ENCODE results near the gene JPH3. TPM values are rescaled to one million over a fixed set of nuclear protein-coding genes. Genes with fewer than 3 reads are reported as not detected.

JPH3 gene
- total RNA-seq, 1 experiment from 2014 or later: not detected

DNA sequence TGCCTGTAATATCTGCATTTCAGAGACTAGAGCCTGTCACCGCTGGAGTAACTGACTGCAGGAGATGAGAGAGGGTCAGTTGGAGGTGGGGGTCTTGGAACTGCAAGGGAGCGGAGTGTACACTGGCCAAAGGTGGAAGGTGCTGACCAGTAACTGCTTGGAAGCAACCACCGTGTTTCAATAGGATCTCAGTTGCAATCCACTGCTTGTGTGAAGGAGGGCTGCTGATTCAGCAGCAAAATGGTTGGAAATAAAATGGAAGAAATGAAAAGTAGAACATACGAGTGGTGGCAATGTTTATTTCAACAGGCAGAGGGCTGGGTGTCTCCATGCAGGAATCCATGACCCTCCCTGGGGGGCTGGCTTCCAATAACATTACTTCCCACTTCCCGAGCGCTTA, 2.1 kb upstream of the JPH3 start:
- DNase-seq (ENCODE audit: low read depth): no peak

DNA sequence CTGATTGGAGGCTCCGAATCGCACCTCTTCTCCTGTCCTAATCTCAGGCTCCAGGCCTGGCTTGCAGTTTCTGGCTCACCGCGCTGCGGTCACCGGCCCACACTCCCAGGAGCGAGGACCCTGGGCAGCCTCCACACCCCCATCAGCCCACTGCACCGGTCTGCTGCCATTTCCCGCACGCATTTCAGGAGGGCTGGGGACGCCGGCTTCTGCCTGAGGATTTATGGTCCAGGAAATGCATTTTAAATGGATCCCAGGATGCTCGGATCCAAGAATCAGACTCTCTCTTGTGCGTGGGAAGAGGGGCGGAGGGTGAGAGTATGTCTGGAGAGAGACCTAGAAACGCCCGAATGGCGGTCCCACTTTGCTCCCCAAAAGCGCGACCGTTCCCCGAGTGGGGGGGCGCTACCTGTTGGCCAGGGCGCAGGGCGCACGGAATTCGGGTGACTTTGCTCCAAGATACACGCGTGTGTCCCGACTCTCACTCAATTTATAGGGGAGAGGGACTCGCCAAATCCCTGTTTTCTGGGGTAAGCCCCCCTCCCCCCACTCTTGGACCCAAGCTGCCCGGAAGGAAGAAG, 817 bp upstream of the JPH3 start:
- DNase-seq (ENCODE audit: low read depth): no peak

DNA sequence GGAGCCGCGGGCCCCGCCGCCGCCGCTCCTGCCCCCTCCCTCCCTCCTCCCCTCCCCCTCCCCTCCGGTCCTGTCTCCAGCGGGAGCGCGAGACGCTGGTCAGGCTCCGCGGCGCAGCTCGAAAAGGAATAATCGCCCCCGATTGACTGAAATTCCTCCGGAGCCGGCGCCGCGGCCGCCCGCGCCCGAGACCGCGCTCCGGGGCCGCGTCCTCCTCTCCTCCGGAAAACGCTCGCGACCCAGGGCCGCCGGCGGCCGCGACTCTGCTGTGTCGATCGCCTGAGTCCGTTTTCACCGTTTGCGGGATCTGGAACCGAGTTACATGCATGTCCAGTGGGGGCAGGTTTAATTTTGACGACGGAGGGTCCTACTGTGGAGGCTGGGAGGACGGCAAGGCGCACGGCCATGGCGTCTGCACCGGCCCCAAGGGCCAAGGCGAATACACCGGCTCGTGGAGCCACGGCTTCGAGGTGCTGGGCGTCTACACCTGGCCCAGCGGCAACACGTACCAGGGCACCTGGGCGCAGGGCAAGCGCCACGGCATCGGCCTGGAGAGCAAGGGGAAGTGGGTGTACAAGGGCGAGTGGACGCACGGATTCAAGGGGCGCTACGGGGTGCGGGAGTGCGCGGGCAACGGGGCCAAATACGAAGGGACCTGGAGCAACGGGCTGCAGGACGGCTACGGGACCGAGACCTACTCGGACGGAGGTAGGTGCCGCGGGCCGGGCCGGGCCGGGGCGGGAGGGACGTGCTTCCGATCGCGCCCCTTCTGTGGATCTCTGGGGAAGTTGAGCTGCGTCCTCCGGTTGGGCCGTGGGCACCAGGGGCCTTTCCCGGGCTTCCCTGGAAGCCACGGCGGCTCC, 744 bp downstream of the JPH3 start:
- no peak for DNase-seq (ENCODE audit: low read depth)

DNA sequence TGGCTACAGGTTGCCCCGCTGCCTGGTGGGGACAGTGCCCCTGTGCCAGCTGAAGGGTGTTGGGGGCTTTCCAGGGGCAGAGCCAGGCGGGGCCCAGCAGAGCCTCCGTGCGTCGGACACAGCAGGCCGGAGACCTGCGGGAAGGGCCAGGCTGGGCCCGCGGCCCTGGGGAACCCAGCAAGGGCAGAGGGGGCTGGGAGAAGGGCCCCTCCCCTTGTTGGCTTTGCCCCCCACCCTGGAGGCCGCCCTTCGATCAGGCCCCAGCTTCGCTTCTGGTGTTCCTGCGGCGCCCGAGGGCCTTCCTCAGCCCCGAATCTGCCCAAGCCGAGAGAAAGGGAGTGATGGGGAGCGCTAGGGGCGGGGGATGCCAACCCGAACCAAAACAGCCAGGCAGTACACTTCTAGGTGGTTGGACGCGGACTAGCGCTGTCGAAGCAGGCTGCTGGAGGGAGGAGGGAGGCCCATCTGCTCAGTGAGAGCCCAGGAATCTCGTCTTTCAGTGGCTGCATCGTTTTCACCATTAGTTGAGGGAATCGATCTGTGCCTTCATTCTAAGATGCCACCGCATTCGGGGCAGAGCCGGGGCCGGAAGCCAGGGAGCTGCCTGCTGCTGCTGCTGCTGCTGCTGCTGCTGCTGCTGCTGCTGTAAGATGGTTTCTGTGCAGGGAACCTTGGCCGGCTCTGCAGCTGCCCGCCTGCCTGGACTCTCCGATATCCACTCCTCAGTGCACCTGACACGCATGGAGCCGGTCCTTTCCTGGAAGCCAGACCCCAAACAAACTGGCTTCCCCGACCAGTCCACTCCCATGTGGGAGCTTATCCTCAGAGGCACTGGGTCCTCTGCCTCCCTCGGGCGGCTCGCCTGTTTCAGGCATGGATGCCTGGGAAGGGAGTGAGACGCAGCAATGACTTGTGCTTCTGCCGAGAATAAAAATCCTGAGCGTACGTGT, 1.7 kb downstream of the JPH3 start:
- no peak for DNase-seq (ENCODE audit: low read depth)

DNA sequence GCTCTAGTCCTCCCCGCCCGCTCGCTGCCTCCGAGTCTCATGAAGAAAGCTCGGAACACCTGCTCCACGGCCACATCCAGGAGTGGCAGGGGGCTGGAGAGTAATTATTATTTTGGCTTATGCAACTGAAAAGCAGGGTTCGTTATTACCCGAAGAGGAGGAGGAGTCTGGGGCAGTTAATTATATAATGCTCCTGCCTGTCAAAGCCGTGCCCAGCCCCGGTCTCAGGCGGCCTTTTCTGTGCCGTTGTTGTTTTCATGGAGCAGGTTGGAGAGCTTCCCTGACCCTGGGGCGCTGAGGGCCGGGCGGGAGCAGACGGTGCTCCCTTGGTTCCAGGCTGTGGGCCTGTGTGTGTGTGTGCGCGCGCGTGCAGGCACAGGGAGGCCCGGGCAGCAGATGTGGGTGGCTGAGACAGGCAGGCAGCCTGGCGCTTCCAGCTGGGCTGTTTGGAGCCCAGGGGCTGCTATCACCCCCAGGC, 2.4 kb downstream of the JPH3 start:
- no peak for DNase-seq (ENCODE audit: low read depth)

DNA sequence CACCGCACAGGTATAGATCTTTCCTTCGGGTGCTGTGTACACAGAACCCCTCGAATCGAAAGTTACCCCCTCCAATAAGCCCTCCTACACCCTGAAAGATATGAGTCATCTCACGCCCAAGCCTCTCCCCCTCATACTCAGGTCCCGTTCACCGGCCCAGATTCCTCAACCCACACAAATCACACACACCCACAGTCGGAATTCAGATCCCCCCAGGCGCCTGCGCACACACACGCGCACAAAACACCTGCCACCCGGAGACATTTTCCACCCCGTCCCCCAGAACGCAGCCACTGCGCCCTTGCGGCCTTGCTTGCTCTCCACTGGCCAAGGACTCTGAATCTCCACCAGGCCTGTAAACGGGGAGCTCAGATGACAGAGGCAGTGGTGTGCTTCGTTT, 4.9 kb downstream of the JPH3 start:
- no peak for DNase-seq (ENCODE audit: low read depth)

DNA sequence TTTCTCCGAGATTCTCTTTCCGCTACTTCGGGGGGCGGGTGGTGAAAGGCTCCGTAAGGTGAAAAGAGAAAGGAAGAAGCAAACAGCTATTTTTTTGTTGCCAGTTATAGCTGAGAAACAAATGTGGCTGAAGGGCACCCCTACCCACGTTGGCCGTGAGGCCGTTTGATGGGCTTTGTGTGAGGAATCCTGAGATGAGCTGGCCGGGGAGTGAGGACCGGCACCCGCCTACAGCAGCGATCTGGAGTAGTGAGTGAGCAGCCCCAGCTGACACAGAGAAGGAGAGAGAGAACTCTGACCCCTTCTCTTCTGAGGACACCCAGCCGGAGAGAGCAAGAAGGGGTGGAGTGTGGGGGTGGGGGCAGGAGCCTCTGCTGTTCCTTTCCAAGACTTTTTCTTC, 5.6 kb downstream of the JPH3 start:
- no peak for DNase-seq (ENCODE audit: low read depth)

DNA sequence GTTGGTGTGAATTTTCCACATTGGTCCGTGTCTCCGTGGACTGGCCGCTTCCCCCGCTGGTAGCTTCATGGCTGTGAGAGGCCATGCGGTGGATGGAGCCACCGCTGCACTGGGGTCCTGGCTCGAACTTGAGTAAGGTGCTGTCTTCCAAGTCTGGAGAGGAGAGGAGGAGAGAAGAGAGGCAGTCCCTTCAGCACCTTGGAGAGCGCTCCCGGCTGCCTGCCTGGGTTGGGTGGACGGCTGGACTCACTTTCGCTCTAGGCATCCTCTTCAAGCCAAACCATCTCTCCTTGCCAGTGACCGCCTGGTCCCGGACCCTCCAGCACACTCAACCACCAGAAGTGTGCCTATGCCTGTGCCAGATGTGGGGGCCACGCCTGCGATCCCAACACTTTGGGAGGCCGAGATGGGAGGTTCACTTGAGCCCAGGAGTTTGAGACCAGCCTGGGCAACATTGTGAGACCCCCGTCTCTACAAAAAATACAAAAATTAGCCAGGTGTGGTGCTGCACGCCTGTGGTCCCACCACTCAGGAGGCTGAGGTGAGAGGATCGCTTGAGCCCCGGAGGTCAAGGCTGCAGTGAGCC, 6.2 kb downstream of the JPH3 start:
- DNase-seq (ENCODE audit: low read depth): peak; percentile 41

DNA sequence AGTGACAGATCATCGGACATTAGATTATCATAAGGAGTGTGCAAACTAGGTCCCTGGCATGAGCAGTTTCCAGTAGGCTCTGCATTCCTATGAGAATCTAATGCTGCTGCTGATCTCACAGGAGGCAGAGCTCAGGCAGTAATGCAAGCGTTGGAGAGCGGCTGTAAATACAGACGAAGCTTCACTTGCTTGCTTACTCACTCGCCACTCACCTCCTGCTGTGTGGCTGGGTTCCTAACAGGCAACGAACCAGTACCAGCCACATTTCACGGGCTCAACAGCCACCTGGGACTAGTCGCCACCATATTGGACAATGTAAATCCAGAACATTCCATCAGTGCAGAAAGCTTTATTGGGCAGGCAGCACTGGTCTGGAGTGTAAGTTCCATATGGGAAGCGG, 7.7 kb downstream of the JPH3 start:
- DNase-seq (ENCODE audit: low read depth): no peak

DNA sequence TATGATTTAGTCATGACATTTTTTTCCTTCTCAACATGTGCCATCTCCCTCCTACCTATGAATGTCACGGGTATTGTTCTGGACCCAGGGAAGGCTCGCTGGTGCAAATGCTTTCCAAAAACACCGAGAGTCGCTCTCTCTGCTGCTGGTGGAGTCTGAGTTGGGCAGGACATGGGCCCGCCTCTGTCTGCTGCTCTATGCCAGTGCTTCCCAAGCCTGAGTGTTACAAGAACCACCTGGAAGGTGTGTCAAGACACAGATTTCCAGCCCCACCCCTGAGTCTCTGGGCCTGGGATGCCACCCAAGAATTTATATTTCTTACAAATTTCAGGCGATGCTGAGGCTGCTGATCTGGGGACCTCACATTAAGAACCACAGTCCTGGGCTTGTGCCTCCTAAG, 9.1 kb downstream of the JPH3 start:
- DNase-seq (ENCODE audit: low read depth): no peak

DNA sequence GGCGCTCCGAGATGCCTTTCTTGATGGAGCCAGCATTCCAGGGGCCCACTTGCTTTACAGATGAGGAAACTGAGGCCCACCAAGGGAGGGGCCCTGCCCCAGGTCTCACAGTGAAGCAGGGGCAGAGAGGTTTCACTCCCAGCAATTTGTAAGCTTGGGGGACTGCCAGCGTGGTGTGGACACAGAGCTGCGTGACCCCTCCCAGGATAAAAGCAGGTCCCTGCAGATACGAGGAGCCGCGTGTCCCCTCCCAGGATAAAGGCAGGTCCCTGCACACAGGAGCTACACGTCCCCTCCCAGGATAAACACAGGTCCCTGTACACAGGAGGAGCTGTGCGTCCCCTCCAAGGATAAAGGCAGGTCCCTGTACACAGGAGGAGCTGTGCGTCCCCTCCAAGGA, 11.7 kb downstream of the JPH3 start:
- DNase-seq (ENCODE audit: low read depth): no peak

DNA sequence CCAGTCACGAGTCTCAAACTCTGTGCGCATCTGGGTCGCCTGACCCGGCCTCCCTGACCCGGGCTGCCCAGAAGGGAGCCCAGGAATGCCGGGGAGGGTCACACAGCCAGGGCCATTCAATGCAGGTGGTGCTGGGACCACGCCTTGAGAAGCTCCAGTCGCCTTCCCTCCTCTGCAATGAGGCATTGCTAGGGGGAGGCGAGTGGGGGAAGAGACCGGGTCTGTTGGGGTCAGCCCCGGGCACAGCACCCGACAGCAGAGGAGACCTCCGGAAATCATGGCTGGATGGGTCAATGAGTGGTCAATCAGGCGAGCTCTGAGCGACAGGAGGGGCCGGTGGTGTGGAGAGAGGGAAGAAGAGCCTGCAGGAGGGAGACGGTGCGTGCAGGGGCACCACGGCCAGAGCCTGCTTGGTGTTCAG, 13.3 kb downstream of the JPH3 start:
- DNase-seq (ENCODE audit: low read depth): no peak

DNA sequence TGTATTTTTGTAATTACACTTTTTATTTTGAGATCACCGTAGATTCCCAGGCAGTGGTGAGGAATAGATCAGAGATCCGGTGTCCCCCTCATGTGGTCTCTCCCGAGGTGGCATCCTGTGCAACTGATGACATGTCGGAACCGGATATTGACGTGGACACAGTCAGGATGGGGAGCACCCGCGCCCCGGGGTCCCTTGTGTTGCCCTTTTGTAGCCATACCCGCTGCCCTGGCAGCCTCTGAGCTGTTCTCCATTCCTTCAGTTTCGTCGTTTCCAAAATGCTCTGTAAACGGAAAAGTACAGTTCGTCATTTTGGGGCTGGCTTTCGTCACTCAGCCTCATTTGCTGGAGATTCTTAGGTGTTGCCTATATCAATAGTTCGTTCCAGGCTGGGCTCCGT, 14.2 kb downstream of the JPH3 start:
- no peak for DNase-seq (ENCODE audit: low read depth)

DNA sequence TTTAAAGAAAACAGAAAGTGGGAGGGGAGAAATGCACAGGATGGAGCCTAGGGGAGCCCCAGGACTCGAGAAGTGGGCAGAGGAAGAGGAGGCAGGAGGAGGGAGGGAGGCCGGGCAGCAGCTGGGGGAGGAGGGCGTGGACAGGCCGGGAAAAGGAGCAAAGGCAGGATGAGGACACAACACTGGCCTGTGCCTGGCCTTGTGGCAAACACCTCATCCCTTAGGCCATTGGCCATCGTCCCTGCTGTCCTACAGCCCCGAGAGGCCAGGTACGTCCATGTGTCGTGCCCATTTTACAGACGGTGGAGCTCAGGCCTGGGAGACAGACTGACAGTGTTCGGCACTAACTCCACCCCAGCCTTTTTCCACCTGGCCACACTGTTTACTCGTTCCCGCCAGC, 15.9 kb downstream of the JPH3 start:
- DNase-seq (ENCODE audit: low read depth): no peak

DNA sequence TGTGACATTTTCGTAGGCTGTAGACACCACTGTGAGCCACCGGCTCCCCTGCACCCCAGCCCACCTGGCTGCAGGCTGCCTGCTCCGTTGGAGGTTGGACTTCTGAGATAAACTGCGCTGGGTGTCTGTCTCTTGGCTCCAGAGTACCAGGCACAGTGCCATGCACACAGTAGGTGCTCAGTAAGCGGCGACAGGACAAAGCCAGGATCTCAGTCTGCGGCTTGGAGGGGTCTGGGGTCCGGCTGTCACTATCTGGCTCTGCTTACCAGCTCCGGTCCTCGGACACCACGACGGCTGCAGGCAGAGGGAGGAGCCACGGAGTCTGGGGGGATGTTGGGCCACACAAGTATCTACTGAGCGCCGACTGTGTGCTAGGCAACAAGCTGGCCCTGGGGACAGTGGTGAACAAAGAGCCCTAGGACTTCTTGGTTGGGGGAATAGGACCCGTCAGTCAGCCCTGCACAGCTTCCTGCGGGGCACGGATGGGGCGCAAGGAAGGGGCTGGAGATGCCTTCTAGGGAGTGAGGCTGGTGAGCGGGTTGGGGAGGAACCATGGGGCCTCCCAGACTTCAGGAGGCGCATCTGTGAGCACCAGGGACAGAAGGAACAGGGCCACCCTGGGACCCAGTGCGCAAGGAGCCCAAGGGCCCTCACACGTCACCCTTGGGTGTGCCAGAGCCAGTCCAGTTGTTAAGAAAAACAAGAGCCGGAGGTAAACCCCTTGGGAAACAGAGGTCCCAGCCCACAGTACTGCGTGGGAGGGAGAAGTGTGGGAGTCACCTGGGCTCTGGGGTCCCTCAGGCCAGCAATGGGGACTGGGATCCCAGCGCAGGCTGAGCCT, 17.3 kb downstream of the JPH3 start:
- DNase-seq (ENCODE audit: low read depth): no peak

DNA sequence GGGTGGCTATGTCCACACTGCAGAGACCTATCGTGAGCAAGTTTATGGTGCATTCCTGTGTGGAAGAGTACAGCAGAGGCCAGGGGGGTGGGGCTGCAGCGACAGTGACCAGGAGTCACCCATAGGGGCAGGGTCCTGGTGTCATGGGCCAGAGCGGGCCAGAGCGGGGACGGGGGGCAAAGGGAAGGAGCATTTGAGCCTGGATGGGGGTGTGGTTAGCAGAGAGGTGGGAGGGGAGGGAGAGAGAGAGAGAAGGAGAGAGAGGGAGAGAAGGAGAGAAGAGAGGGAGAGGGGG, 17.8 kb downstream of the JPH3 start:
- no peak for DNase-seq (ENCODE audit: low read depth)

DNA sequence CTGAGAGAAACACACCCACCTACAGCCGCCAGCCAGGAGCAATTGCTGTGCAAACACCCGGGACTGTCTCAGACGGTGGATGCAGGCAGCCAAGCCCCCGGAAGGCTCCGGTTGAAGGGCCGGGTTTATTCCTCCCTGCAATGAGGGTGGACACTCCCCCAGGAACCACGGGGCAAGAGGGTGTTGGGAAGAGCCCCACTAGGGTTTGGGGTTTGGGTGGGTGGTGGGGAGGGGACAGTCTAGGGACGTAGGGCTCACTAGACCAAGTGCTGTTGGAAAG, 19.2 kb downstream of the JPH3 start:
- no peak for DNase-seq (ENCODE audit: low read depth)

DNA sequence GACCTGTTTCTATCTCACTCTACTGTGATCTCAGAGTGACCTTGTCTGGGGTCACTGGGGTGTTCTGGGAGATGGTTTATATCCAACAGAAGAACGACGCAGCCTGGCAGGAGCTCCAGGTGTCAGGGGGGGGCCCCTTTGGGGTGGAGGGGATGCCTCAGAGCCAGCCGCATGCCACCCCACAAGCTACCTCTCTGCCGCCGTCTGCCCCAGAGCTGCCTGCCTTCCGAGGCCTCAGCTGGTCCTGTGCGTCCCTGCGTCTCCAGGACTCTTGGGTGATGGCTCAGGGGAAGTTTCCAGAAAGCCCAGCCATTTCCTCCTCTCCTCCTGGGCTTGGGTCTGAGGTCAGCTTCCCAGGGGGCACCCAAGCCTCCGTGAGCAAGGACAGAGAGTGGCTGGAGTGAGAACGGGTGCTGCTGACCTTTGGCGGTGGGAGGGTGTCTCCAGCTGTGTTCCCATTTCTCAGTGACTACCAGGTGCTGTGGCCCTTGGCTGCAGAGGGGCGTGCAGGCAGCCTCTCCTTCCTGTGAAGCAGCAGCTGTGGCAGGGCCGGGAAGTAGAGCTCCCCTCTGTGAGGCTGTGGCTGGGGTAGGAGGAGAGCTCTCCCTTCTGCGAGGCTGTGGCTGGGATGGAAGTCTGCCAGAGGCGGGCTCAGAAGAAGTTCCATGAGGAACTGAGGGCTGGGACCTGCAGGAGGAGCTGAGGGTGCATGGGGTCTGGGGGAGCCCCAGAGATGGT, 19.8 kb downstream of the JPH3 start:
- peak; percentile 7 for DNase-seq (ENCODE audit: low read depth)

DNA sequence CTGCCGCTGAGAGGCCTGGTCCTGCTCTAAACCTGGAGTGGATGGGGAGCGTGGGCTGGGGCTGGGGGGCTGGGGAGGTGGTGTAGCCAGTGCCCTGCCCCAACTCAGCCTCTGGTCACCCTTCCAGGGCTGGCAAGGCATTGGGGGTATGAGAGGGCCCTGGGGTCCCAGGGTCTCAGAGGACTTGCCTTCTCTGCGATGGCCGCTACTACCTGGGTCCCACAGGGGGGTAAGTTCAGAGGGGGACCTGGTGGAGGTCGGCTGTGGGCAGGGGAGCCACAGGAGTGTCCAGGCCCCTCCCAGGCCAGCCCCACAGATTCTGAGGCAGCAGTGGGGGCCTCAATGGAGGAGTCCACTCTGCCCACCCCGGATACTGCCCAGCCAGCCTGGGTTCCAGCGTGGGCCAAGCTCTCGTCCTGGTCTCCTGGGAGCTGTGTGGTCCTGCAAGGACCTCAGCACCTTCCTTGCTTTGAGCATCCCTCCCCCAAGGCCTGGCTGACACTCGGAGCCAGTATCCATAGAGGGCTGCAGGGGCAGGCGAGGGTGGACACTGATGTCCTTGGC, 20.5 kb downstream of the JPH3 start:
- no peak for DNase-seq (ENCODE audit: low read depth)

DNA sequence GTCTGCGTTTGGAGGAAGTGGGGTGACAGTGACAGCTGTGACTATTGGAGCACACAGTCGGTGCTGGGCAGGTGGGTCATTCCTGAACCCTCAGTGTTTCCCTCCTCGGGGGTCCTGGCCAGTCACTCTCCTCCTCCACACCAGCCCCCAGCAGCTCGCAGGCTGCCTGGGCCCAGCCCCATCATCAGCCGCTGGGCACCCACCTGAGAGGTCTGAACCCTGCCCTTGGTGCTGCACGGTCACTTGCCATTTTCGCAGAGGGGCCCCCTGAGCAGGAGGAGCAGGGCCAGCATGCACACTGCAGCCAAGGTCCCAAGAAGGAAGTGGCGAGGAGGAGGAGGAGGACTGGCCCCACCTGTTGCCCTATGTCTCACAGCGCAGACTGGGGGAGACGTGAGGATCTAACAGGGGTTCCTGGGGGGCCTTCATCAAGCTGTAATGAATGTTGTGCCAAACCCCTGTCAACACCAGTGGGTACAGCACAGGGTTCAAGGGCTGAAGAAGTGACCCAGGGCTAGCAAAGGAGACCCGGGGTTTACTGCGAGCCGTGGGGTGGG, 23.0 kb downstream of the JPH3 start:
- DNase-seq (ENCODE audit: low read depth): no peak

Data from LHCN-M2 (cell line).